OCI-LY1 (cell line): ENCODE measurements around the gene CXCL3.
"Not testable (repeated sequence)": the region's sequence is repeated elsewhere in the genome, so short reads cannot be mapped to it uniquely, and the experiment has no call there.

Source experiments
- H2AFZ ChIP-seq: fragments of 200-600 bp; sonication (generic), shearing (Covaris generic); 2 replicates; pipeline ENCODE4 v1.6.0; 2014; ENCODE audit warnings: antibody characterized with exemption, mild to moderate bottlenecking, low read length
- H3F3A ChIP-seq: fragments of 200-600 bp; sonication (generic), shearing (Covaris generic); 2 replicates; pipeline ENCODE4 v1.6.0; 2014; ENCODE audit warnings: mild to moderate bottlenecking, antibody characterized with exemption, low read length, moderate library complexity; ENCODE audit not compliant: insufficient read depth
- H3K27ac ChIP-seq: fragments of 200-600 bp; sonication (generic); 2 replicates; pipeline ENCODE4 v1.5.1; 2014; ENCODE audit warnings: low read length, mixed run types, mild to moderate bottlenecking, low read depth; ENCODE audit not compliant: poor library complexity, severe bottlenecking
- H3K27me3 ChIP-seq: fragments of 200-600 bp; sonication (generic); 2 replicates; pipeline ENCODE4 v1.6.0; 2014; ENCODE audit warnings: antibody characterized with exemption, mild to moderate bottlenecking, low read length, moderate library complexity; ENCODE audit not compliant: insufficient read depth
- H3K36me3 ChIP-seq: fragments of 200-600 bp; sonication (generic); 2 replicates; pipeline ENCODE4 v1.6.1; 2014; ENCODE audit warnings: mild to moderate bottlenecking, antibody characterized with exemption, low read length, moderate library complexity, mixed read lengths; ENCODE audit not compliant: insufficient read depth
- H3K4me1 ChIP-seq: fragments of 200-600 bp; sonication (generic); 2 replicates; pipeline ENCODE4 v1.5.1; 2014; ENCODE audit warnings: mild to moderate bottlenecking, low read length, moderate library complexity; ENCODE audit not compliant: insufficient read depth, severe bottlenecking
- H3K4me2 ChIP-seq: fragments of 200-600 bp; sonication (generic), shearing (Covaris generic); 2 replicates; pipeline ENCODE4 v1.6.1; 2014; ENCODE audit warnings: low read length
- H3K4me3 ChIP-seq: fragments of 200-600 bp; sonication (generic); 2 replicates; pipeline ENCODE4 v1.5.1; 2014; ENCODE audit warnings: low read length, low read depth, mild to moderate bottlenecking, mixed read lengths; ENCODE audit not compliant: poor library complexity, severe bottlenecking
- H3K79me2 ChIP-seq: fragments of 200-600 bp; shearing (Covaris generic); 2 replicates; pipeline ENCODE4 v1.6.1; 2016; ENCODE audit warnings: mixed run types, low read length, mixed read lengths; ENCODE audit not compliant: insufficient read depth
- H3K9ac ChIP-seq: fragments of 200-600 bp; sonication (generic), shearing (Covaris generic); 2 replicates; pipeline ENCODE4 v1.6.1; 2014; ENCODE audit warnings: mild to moderate bottlenecking, low read length, mixed read lengths
- H3K9me2 ChIP-seq: fragments of 200-600 bp; sonication (generic), shearing (Covaris generic); 2 replicates; pipeline ENCODE4 v1.6.1; 2014; ENCODE audit warnings: low read depth, mild to moderate bottlenecking, low read length, mixed read lengths
- H3K9me3 ChIP-seq: fragments of 200-600 bp; shearing (Covaris generic); 2 replicates; pipeline ENCODE4 v1.6.1; 2014; ENCODE audit warnings: low read length, mixed read lengths
- H4K20me1 ChIP-seq: fragments of 200-600 bp; sonication (generic), shearing (Covaris generic); 2 replicates; pipeline ENCODE4 v1.6.0; 2016; ENCODE audit warnings: mild to moderate bottlenecking, low read length; ENCODE audit not compliant: insufficient read depth
- CTCF ChIP-seq: fragments of 200-600 bp; sonication (generic), shearing (Covaris generic); IDR thresholded peaks from 2 replicates; pipeline ENCODE4 v1.5.1; 2017; ENCODE audit warnings: mild to moderate bottlenecking, antibody characterized with exemption, low read length, moderate library complexity, mixed read lengths
- EZH2 ChIP-seq: fragments of 200-600 bp; sonication (generic), shearing (Covaris generic); IDR thresholded peaks from 2 replicates; pipeline ENCODE4 v1.8.0; 2017; ENCODE audit warnings: borderline replicate concordance, mixed run types, mild to moderate bottlenecking, antibody characterized with exemption, low read length, moderate library complexity, mixed read lengths

Gene CXCL3

GRCh38 chr4:74084984-74085383, 46.5 kb upstream of the CXCL3 start:
- Histone ChIP-seq H3K27me3 (no peaks in the 10 kb centered on the region), H3K4me1 (no peaks in the 10 kb centered on the region), H3K79me2 (no peaks in the 10 kb centered on the region), H3F3A (no peaks in the 10 kb centered on the region), H3K27ac (no peak overlapping the region), H3K9me3 (no peaks in the 10 kb centered on the region), H3K4me2 (no peak overlapping the region), H2AFZ (no peak overlapping the region), H3K36me3 (no peaks in the 10 kb centered on the region), H3K9ac (no peak overlapping the region), H4K20me1 (no peaks in the 10 kb centered on the region), H3K9me2 (no peaks in the 10 kb centered on the region), H3K4me3 (no peak overlapping the region)
- TF ChIP-seq EZH2 (no peak), CTCF (no peak)

- Histone ChIP-seq H3K4me2 (no peak overlapping the region), H3K27me3 (no peaks in the 10 kb centered on the region), H3K4me1 (no peaks in the 10 kb centered on the region), H3K4me3 (no peak overlapping the region), H3K36me3 (no peaks in the 10 kb centered on the region), H2AFZ (no peak overlapping the region), H3K9me2 (no peaks in the 10 kb centered on the region), H3K9ac (no peak overlapping the region), H3K27ac (no peak overlapping the region), H4K20me1 (no peaks in the 10 kb centered on the region), H3F3A (no peaks in the 10 kb centered on the region), H3K79me2 (no peaks in the 10 kb centered on the region), H3K9me3 (no peaks in the 10 kb centered on the region)
- TF ChIP-seq CTCF = no peak
- TF ChIP-seq EZH2 = no peak
Observed at GRCh38 chr4:74083546-74083945, 45.1 kb upstream of the CXCL3 start.

GRCh38 chr4:74081035-74081434, 42.5 kb upstream of the CXCL3 start:
- Histone ChIP-seq H3K4me1 (no peaks in the 10 kb centered on the region), H3K79me2 (no peaks in the 10 kb centered on the region), H3K36me3 (no peaks in the 10 kb centered on the region), H2AFZ (no peak overlapping the region), H4K20me1 (no peaks in the 10 kb centered on the region), H3F3A (no peaks in the 10 kb centered on the region), H3K4me2 (no peak overlapping the region), H3K9ac (no peak overlapping the region), H3K4me3 (no peak overlapping the region), H3K27ac (no peak overlapping the region), H3K9me2 (no peaks in the 10 kb centered on the region), H3K27me3 (no peaks in the 10 kb centered on the region), H3K9me3 (no peaks in the 10 kb centered on the region)
- TF ChIP-seq CTCF = no peak
- no peak for TF ChIP-seq EZH2

GRCh38 chr4:74080351-74080750, 41.9 kb upstream of the CXCL3 start:
- not testable (repeated sequence) for H3K9me2 ChIP-seq, H3K27me3 ChIP-seq, H3K4me1 ChIP-seq, H3K4me2 ChIP-seq, H3K27ac ChIP-seq, H3F3A ChIP-seq, H3K36me3 ChIP-seq, H3K79me2 ChIP-seq, H2AFZ ChIP-seq, H4K20me1 ChIP-seq, H3K4me3 ChIP-seq, H3K9ac ChIP-seq, H3K9me3 ChIP-seq

- not testable (repeated sequence) for H3F3A ChIP-seq, H3K27ac ChIP-seq, H3K27me3 ChIP-seq, H3K36me3 ChIP-seq, H3K4me1 ChIP-seq, H3K9ac ChIP-seq, H3K4me3 ChIP-seq, H3K4me2 ChIP-seq, H3K9me2 ChIP-seq, H3K79me2 ChIP-seq, H4K20me1 ChIP-seq, H2AFZ ChIP-seq, H3K9me3 ChIP-seq
Observed at GRCh38 chr4:74079024-74079423, 40.5 kb upstream of the CXCL3 start.
